GM21576 (cell line): ENCODE data around the gene OSTF1.

Source experiments
- ATAC-seq: cut with Tn5 transposase; IDR thresholded peaks from one replicate; pipeline ENCODE4 v1.9.1; 2021; ENCODE audit warnings: mild to moderate bottlenecking, moderate library complexity; ENCODE audit not compliant: unreplicated experiment

The OSTF1 gene

GRCh38 chr9:75087824-75088645, at the start of gene OSTF1, which contains the start of gene NMRK1:
Gene OSTF1, plus strand, starts transcription at chr9:75088514. Its CDS starts 179 bp downstream, at chr9:75088693.
Gene NMRK1, minus strand, starts transcription at chr9:75088155. Its CDS starts 5,040 bp downstream, at chr9:75083115.
- ATAC-seq: peak; percentile 83

GRCh38 chr9:75039009-75039408, 49.3 kb upstream of the OSTF1 start:
- ATAC-seq: no peak

GRCh38 chr9:75039801-75040200, 48.5 kb upstream of the OSTF1 start:
- ATAC-seq: no peak

GRCh38 chr9:75041041-75041440, 47.3 kb upstream of the OSTF1 start:
- ATAC-seq: no peak

GRCh38 chr9:75046725-75047345, 41.5 kb upstream of the OSTF1 start:
- ATAC-seq: no peak

- ATAC-seq: no peak
Observed at GRCh38 chr9:75047506-75047905, 40.8 kb upstream of the OSTF1 start.

- ATAC-seq: no peak
Observed at GRCh38 chr9:75051285-75051684, 37.0 kb upstream of the OSTF1 start.

GRCh38 chr9:75053869-75054268, 34.4 kb upstream of the OSTF1 start:
- peak; percentile 100 for ATAC-seq

GRCh38 chr9:75054368-75055001, 33.8 kb upstream of the OSTF1 start:
- ATAC-seq: no peak

- ATAC-seq: no peak
Observed at GRCh38 chr9:75061169-75061568, 27.1 kb upstream of the OSTF1 start.

GRCh38 chr9:75063556-75064305, 24.6 kb upstream of the OSTF1 start:
- ATAC-seq: no peak

- ATAC-seq: no peak
Observed at GRCh38 chr9:75064307-75065025, 23.8 kb upstream of the OSTF1 start.

GRCh38 chr9:75065510-75065909, 22.8 kb upstream of the OSTF1 start:
- no peak for ATAC-seq

GRCh38 chr9:75067894-75068293, 20.4 kb upstream of the OSTF1 start:
- no peak for ATAC-seq

GRCh38 chr9:75069171-75069570, 19.1 kb upstream of the OSTF1 start:
- no peak for ATAC-seq

- ATAC-seq: peak; percentile 67
Observed at GRCh38 chr9:75071530-75072122, 16.7 kb upstream of the OSTF1 start.

GRCh38 chr9:75072895-75073294, 15.4 kb upstream of the OSTF1 start:
- no peak for ATAC-seq

GRCh38 chr9:75081632-75082031, 6.7 kb upstream of the OSTF1 start:
- ATAC-seq: no peak

GRCh38 chr9:75083188-75083970, 4.9 kb upstream of the OSTF1 start:
- ATAC-seq: no peak
